H9 (cell line): Measurements from ENCODE around the gene DISC1. TPM values are rescaled to one million over a fixed set of nuclear protein-coding genes. Genes with fewer than 3 reads are reported as not detected.

Source experiments
- DNase-seq: peaks from one replicate; pipeline ENCODE4 v3.0.0-alpha.2; 2017
- H2AFZ ChIP-seq: one replicate; pipeline ENCODE4 v1.6.1; 2013; ENCODE audit warnings: mild to moderate bottlenecking, low read length, control low read depth, moderate library complexity
- H2AK5ac ChIP-seq: 2 replicates; pipeline ENCODE4 v1.6.1; 2013; ENCODE audit warnings: low read length, control low read depth, mixed read lengths; ENCODE audit not compliant: insufficient read length
- H2BK120ac ChIP-seq: one replicate; pipeline ENCODE4 v1.6.1; 2013; ENCODE audit warnings: low read depth, mild to moderate bottlenecking, low read length, control low read depth, inconsistent platforms; ENCODE audit not compliant: poor library complexity, severe bottlenecking
- H2BK12ac ChIP-seq: 2 replicates; pipeline ENCODE4 v1.6.1; 2013; ENCODE audit warnings: low read length, control low read depth, mixed read lengths, low read depth; ENCODE audit not compliant: insufficient read length
- H2BK15ac ChIP-seq: 2 replicates; pipeline ENCODE4 v1.6.1; 2013; ENCODE audit warnings: low read depth, low read length, control low read depth
- H2BK20ac ChIP-seq: one replicate; pipeline ENCODE4 v1.6.1; 2013; ENCODE audit warnings: low read depth, mild to moderate bottlenecking, low read length, control low read depth, inconsistent platforms; ENCODE audit not compliant: poor library complexity, severe bottlenecking
- H2BK5ac ChIP-seq: 2 replicates; pipeline ENCODE4 v1.6.1; 2013; ENCODE audit warnings: low read length, control low read depth, mixed read lengths; ENCODE audit not compliant: insufficient read length
- H3K14ac ChIP-seq: 2 replicates; pipeline ENCODE4 v1.6.1; 2013; ENCODE audit warnings: low read length, control low read depth; ENCODE audit not compliant: insufficient read depth
- H3K18ac ChIP-seq: 2 replicates; pipeline ENCODE4 v1.6.1; 2013; ENCODE audit warnings: low read depth, mild to moderate bottlenecking, mixed read lengths, low read length, control low read depth; ENCODE audit not compliant: insufficient read length
- H3K23ac ChIP-seq: 2 replicates; pipeline ENCODE4 v1.6.1; 2013; ENCODE audit warnings: low read length, control low read depth, mixed read lengths, low read depth; ENCODE audit not compliant: insufficient read length
- H3K23me2 ChIP-seq: 2 replicates; pipeline ENCODE4 v1.6.1; 2013; ENCODE audit warnings: low read depth, mild to moderate bottlenecking, mixed read lengths, low read length, control low read depth; ENCODE audit not compliant: insufficient read length, poor library complexity, severe bottlenecking
- H3K27ac ChIP-seq: 2 replicates; pipeline ENCODE4 v1.5.1; 2013; ENCODE audit warnings: low read length, control low read depth, mixed read lengths, low read depth; ENCODE audit not compliant: insufficient read length
- H3K27me3 ChIP-seq: 2 replicates; pipeline ENCODE4 v1.6.1; 2013; ENCODE audit warnings: low read length, control low read depth, inconsistent platforms; ENCODE audit not compliant: insufficient read depth
- H3K4ac ChIP-seq: 2 replicates; pipeline ENCODE4 v1.6.1; 2013; ENCODE audit warnings: low read depth, mild to moderate bottlenecking, control low read depth, inconsistent platforms, low read length, moderate library complexity
- H3K4me1 ChIP-seq: 2 replicates; pipeline ENCODE4 v1.6.1; 2013; ENCODE audit warnings: low read length, control low read depth, inconsistent platforms; ENCODE audit not compliant: insufficient read depth
- H3K4me2 ChIP-seq: 2 replicates; pipeline ENCODE4 v1.6.1; 2013; ENCODE audit warnings: low read length, control low read depth, mixed read lengths; ENCODE audit not compliant: insufficient read length, insufficient read depth
- H3K56ac ChIP-seq: 2 replicates; pipeline ENCODE4 v1.6.1; 2013; ENCODE audit warnings: low read depth, mild to moderate bottlenecking, mixed read lengths, low read length, control low read depth; ENCODE audit not compliant: insufficient read length
- H3K79me1 ChIP-seq: 2 replicates; pipeline ENCODE4 v1.6.1; 2013; ENCODE audit warnings: low read depth, mild to moderate bottlenecking, moderate library complexity, low read length, control low read depth, inconsistent platforms; ENCODE audit not compliant: insufficient read depth, poor library complexity, severe bottlenecking
- H3K79me2 ChIP-seq: 2 replicates; pipeline ENCODE4 v1.6.1; 2013; ENCODE audit warnings: low read length, control low read depth, inconsistent platforms; ENCODE audit not compliant: insufficient read depth
- H3K9ac ChIP-seq: 2 replicates; pipeline ENCODE4 v1.6.1; 2013; ENCODE audit warnings: low read length, control low read depth, mixed read lengths; ENCODE audit not compliant: insufficient read length; ENCODE audit errors: extremely low read depth
- H3K9me3 ChIP-seq: one replicate; pipeline ENCODE4 v1.6.1; 2013; ENCODE audit warnings: low read depth, low read length, inconsistent platforms; ENCODE audit not compliant: control insufficient read depth
- H3T11ph ChIP-seq: one replicate; pipeline ENCODE4 v1.6.1; 2013; ENCODE audit warnings: mild to moderate bottlenecking, low read length, control low read depth, inconsistent platforms
- H4K20me1 ChIP-seq: one replicate; pipeline ENCODE4 v1.6.1; 2013; ENCODE audit not compliant: control insufficient read depth, insufficient read length, insufficient read depth
- H4K5ac ChIP-seq: 2 replicates; pipeline ENCODE4 v1.6.1; 2013; ENCODE audit warnings: low read depth, mild to moderate bottlenecking, mixed read lengths, low read length, control low read depth; ENCODE audit not compliant: insufficient read length
- H4K8ac ChIP-seq: replicated peaks from 2 replicates; pipeline ENCODE4 v1.6.1; 2013; ENCODE audit warnings: low read length, control low read depth, mixed read lengths, low read depth; ENCODE audit not compliant: insufficient read length
- H4K91ac ChIP-seq: 2 replicates; pipeline ENCODE4 v1.6.1; 2013; ENCODE audit warnings: low read depth, mild to moderate bottlenecking, moderate library complexity, mixed read lengths, low read length, control low read depth; ENCODE audit not compliant: insufficient read length
- H3K27ac Mint-ChIP-seq, 3 experiments: 2 replicates in 2 of 3; 3 replicates in 1 of 3; pipeline ENCODE4 v1.8.0; 2020 to 2021; ENCODE audit warnings: mixed read lengths in 3 of 3, mild to moderate bottlenecking in 1 of 3, moderate library complexity in 1 of 3
- H3K27me3 Mint-ChIP-seq: 2 replicates; pipeline ENCODE4 v1.8.0; 2021; ENCODE audit warnings: low read depth, mild to moderate bottlenecking, moderate library complexity, mixed read lengths
- H3K36me3 Mint-ChIP-seq, 3 experiments: 2 replicates in 2 of 3; 3 replicates in 1 of 3; pipeline ENCODE4 v1.8.0; 2020 to 2021; ENCODE audit warnings: low read depth in 3 of 3, mixed read lengths in 3 of 3; ENCODE audit not compliant: insufficient read depth in 1 of 3
- H3K4me1 Mint-ChIP-seq, 2 experiments: 2 replicates each; pipeline ENCODE4 v1.8.0; 2020; ENCODE audit warnings: mixed read lengths in 2 of 2
- H3K4me3 Mint-ChIP-seq, 2 experiments: 2 replicates in 1 of 2; 3 replicates in 1 of 2; pipeline ENCODE4 v1.8.0; 2020 to 2021; ENCODE audit warnings: mild to moderate bottlenecking in 2 of 2, mixed read lengths in 2 of 2, moderate library complexity in 1 of 2
- H3K9me3 Mint-ChIP-seq, 2 experiments: 2 replicates in 1 of 2; 3 replicates in 1 of 2; pipeline ENCODE4 v1.8.0; 2020; ENCODE audit warnings: mild to moderate bottlenecking in 2 of 2, mixed read lengths in 2 of 2, moderate library complexity in 1 of 2
- CTCF ChIP-seq: fragments of 200-600 bp; sonication (generic); conservative IDR thresholded peaks from 3 replicates; pipeline ENCODE4 v1.8.0; 2021; ENCODE audit warnings: antibody characterized with exemption, mild to moderate bottlenecking
- WGBS: extraction: QIAGEN DNeasy Blood & Tissue Kit; methylation state at CpG from one replicate; pipeline ENCODE4 v1.1.7; 2013; ENCODE audit warnings: missing lambda C conversion rate, low lambda C conversion rate, mixed read lengths; ENCODE audit not compliant: insufficient read length; ENCODE audit errors: extremely low coverage; 5-methylcytosine and 5-hydroxymethylcytosine counted together
- total RNA-seq: library from RNA; stranded (reverse); gene quantifications from 2 replicates; pipeline ENCODE4 v1.2.1, GENCODE V29; 2021

DISC1 gene
- total RNA-seq, 1 experiment from 2014 or later = 2.5 TPM

- Histone ChIP-seq H3K9ac (no peak overlapping the region), H4K8ac (no peak overlapping the region), H2BK15ac (no peak overlapping the region), H3K4me1 (no peaks in the 10 kb centered on the region), H3K79me1 (no peaks in the 10 kb centered on the region), H2BK5ac (no peak overlapping the region), H3K56ac (no peak overlapping the region), H3K9me3 (no peaks in the 10 kb centered on the region), H2AK5ac (no peak overlapping the region), H2BK12ac (no peak overlapping the region), H3K23me2 (no peaks in the 10 kb centered on the region), H3K4me2 (no peak overlapping the region), H2AFZ (no peak overlapping the region), H3K27ac (no peak overlapping the region), H3K27me3 (no peaks in the 10 kb centered on the region), H2BK20ac (no peak overlapping the region), H3K18ac (no peak overlapping the region), H4K20me1 (no peaks in the 10 kb centered on the region), H3K79me2 (no peaks in the 10 kb centered on the region), H4K5ac (no peak overlapping the region), H3K23ac (no peak overlapping the region), H3K14ac (no peak overlapping the region), H2BK120ac (no peak overlapping the region), H3K4ac (no peak overlapping the region), H4K91ac (no peak overlapping the region), H3T11ph (no peak overlapping the region)
- no peak overlapping the region for H3K4me3 Mint-ChIP-seq
- WGBS = no CpG with 5 or more reads among the region's 9 CpGs
- no peak for TF ChIP-seq CTCF
- no peak overlapping the region; a peak in 1 of 7 replicates for H3K27ac Mint-ChIP-seq
- peaks cover 4% of the 10 kb centered on the region for H3K27me3 Mint-ChIP-seq
- peaks cover 9 to 12% (median 11%) of the 10 kb centered on the region in 3 experiments for H3K36me3 Mint-ChIP-seq
- peaks cover 22 to 26% of the 10 kb centered on the region in 2 experiments for H3K9me3 Mint-ChIP-seq
- no peak for DNase-seq
- H3K4me1 Mint-ChIP-seq = peaks cover 11 to 12% of the 10 kb centered on the region in 2 experiments
These were observed 63.5 kb downstream of the DISC1 start for GRCh38 chr1:231690059-231690458.
